K562 (cell line): Measurements from ENCODE around the gene HCRTR1. TPM values are rescaled to one million over a fixed set of nuclear protein-coding genes. Genes with fewer than 3 reads are reported as not detected.

Experiments used
- ATAC-seq: fragments of 200-7000 bp; cut with Tn5 transposase; 3 replicates; pipeline ENCODE4 v1.9.1; 2020; ENCODE audit warnings: moderate library complexity
- BruUV-seq: library from RNA; stranded (reverse); fragments of 400-500 nt; replicated peaks from 2 replicates; lab custom pipeline; 2021; lab: Mats Ljungman, UMichigan
- CTCF ChIA-PET: fragments of 300-600 bp; formaldehyde crosslinking; extraction: SDS; loops from one replicate; lab custom pipeline; 2021; ENCODE audit warnings: low intra/inter-chr PET ratio; lab: Yijun Ruan, JAX
- POLR2A ChIA-PET: fragments of 300-600, 350-650 bp; sonication (Branson Sonifier 250); formaldehyde crosslinking; extraction: SDS; loops from one replicate; lab custom pipeline; 2021; ENCODE audit warnings: antibody characterized with exemption, inconsistent platforms; lab: Yijun Ruan, JAX
- DNase-seq, 4 experiments: peaks; one replicate each; pipeline versions ENCODE4 v3.0.0 to v3.0.0-alpha.2; 2011 to 2018; ENCODE audit warnings: low spot score in 3 of 4, mixed read lengths in 3 of 4; ENCODE audit errors: extremely low read depth in 1 of 4
- FAIRE-seq: peaks from 2 replicates; lab custom pipeline; 2011; peaks lifted over from hg19 to GRCh38; lab: Jason Lieb, UNC
- H2AFZ ChIP-seq: 2 replicates; pipeline ENCODE4 v1.6.0; 2011; ENCODE audit warnings: low read depth, low read length, control low read depth, inconsistent platforms
- H3K27ac ChIP-seq: fragments of 200-600 bp; 3 replicates; pipeline ENCODE4 v1.8.0; 2011; ENCODE audit warnings: low read depth, mild to moderate bottlenecking, control low read depth, inconsistent platforms, low read length, moderate library complexity, mixed read lengths; ENCODE audit errors: extremely low read depth
- H3K27me3 ChIP-seq, 2 experiments: fragments of 300-600 bp in 1 of 2; 2 replicates in 1 of 2; 3 replicates in 1 of 2; pipeline versions ENCODE4 v1.6.0 to v1.8.0; 2011; ENCODE audit warnings: inconsistent platforms in 2 of 2, low read length in 2 of 2, mild to moderate bottlenecking in 1 of 2, mixed read lengths in 1 of 2, moderate library complexity in 1 of 2; ENCODE audit not compliant: control insufficient read depth in 2 of 2, insufficient read depth in 2 of 2
- H3K36me3 ChIP-seq: fragments of 300-600 bp; 3 replicates; pipeline ENCODE4 v1.8.0; 2011; ENCODE audit warnings: mild to moderate bottlenecking, low read length, inconsistent platforms; ENCODE audit not compliant: control insufficient read depth, insufficient read depth
- H3K4me1 ChIP-seq, 2 experiments: fragments of 200-600 bp in 1 of 2; replicated peaks in 1 of 2; 2 replicates in 1 of 2; 3 replicates in 1 of 2; pipeline versions ENCODE4 v1.5.1 to v1.8.0; 2011; ENCODE audit warnings: inconsistent platforms in 2 of 2, low read length in 2 of 2, mild to moderate bottlenecking in 1 of 2, mixed read lengths in 1 of 2, moderate library complexity in 1 of 2; ENCODE audit not compliant: control insufficient read depth in 2 of 2, insufficient read depth in 2 of 2
- H3K4me2 ChIP-seq: 2 replicates; pipeline ENCODE4 v1.6.1; 2011; ENCODE audit warnings: low read length, control low read depth, inconsistent platforms, mixed read lengths; ENCODE audit not compliant: insufficient read depth
- H3K4me3 ChIP-seq: fragments of 200-600 bp; sonication (generic), shearing (Covaris generic); 2 replicates; pipeline ENCODE4 v1.5.1; 2016; ENCODE audit warnings: control low read depth, inconsistent platforms
- H3K79me2 ChIP-seq: fragments of 200-600 bp; 3 replicates; pipeline ENCODE4 v1.8.0; 2011; ENCODE audit warnings: low read length, inconsistent platforms; ENCODE audit not compliant: control insufficient read depth, insufficient read depth
- H3K9ac ChIP-seq, 2 experiments: 2 replicates each; pipeline versions ENCODE4 v1.6.0 to v1.6.1; 2011; ENCODE audit warnings: low read depth in 2 of 2, low read length in 2 of 2, control low read depth in 1 of 2, inconsistent platforms in 1 of 2, mild to moderate bottlenecking in 1 of 2, mixed read lengths in 1 of 2; ENCODE audit not compliant: insufficient read depth in 1 of 2
- H3K9me1 ChIP-seq: one replicate; pipeline ENCODE4 v1.6.0; 2011; ENCODE audit warnings: inconsistent platforms, mild to moderate bottlenecking, low read length, moderate library complexity; ENCODE audit not compliant: control insufficient read depth, insufficient read depth
- H3K9me3 ChIP-seq: replicated peaks from 2 replicates; pipeline ENCODE4 v1.5.1; 2011; ENCODE audit warnings: low read depth, low read length, inconsistent platforms; ENCODE audit not compliant: control insufficient read depth, insufficient read depth
- H4K20me1 ChIP-seq: replicated peaks from 2 replicates; pipeline ENCODE4 v1.6.1; 2011; ENCODE audit warnings: low read length, inconsistent platforms, mixed read lengths; ENCODE audit not compliant: control insufficient read depth, insufficient read depth
- BHLHE40 ChIP-seq: IDR thresholded peaks from 2 replicates; pipeline ENCODE4 v1.6.1; 2011; ENCODE audit warnings: low read length, improper control_type of control experiment
- CAMTA2 ChIP-seq: fragments of 250-450 bp; sonication (Bioruptor Pico); conservative IDR thresholded peaks from 2 replicates; pipeline ENCODE4 v1.5.1; 2022
- CGGBP1 ChIP-seq: fragments of 250-450 bp; sonication (Bioruptor Pico); IDR thresholded peaks from 2 replicates; pipeline ENCODE4 v1.9.0; 2021; ENCODE audit warnings: mild to moderate bottlenecking
- CHD4 ChIP-seq: fragments of 200-600 bp; sonication (generic); IDR thresholded peaks from 3 replicates; pipeline ENCODE4 v1.6.1; 2012; ENCODE audit warnings: low read depth, mild to moderate bottlenecking, mixed read lengths, low read length, inconsistent platforms; ENCODE audit not compliant: insufficient read depth, insufficient replicate concordance, poor library complexity, severe bottlenecking
- CSDE1 ChIP-seq, 2 experiments: fragments of 450-650 bp; IDR thresholded peaks; 2 replicates each; pipeline ENCODE4 v1.6.1; 2016; ENCODE audit warnings: mild to moderate bottlenecking in 1 of 2
- NFIX ChIP-seq: fragments of 250-450 bp; sonication (Bioruptor Pico); IDR thresholded peaks from 2 replicates; pipeline ENCODE4 v1.4.0; 2020; ENCODE audit warnings: low read depth, mild to moderate bottlenecking, moderate library complexity
- ZNF143 ChIP-seq: sonication (generic); formaldehyde crosslinking; IDR thresholded peaks from 2 replicates; pipeline ENCODE4 v1.9.0; 2022; ENCODE audit warnings: mild to moderate bottlenecking, missing genetic modification reagents
- WGBS: fragments of 100-300 bp; shearing (Covaris generic); methylation state at CpG from one replicate; pipeline ENCODE4 v1.1.6; 2016; ENCODE audit warnings: low coverage, mixed read lengths; ENCODE audit not compliant: insufficient coverage; ENCODE audit errors: missing lambda C conversion rate; 5-methylcytosine and 5-hydroxymethylcytosine counted together
- in situ Hi-C: fragments of 300-500 bp; cut with MboI; formaldehyde crosslinking; loops from 4 replicates; pipeline ENCODE4 v1.15.0; 2018; ENCODE audit warnings: inconsistent platforms, mixed read lengths
- intact Hi-C: fragments of 100-400 bp; cut with micrococcal nuclease; formaldehyde crosslinking; loops from 2 replicates; pipeline ENCODE4 v1.14.2; 2022
- polyA plus RNA-seq, 8 experiments: library from polyadenylated mRNA; depleted of rRNA in 4 of 8; stranded (reverse) in 5 of 8; unstranded in 3 of 8; fragments of >200 nt; fragmentation: Nextera tagmentation in 2 of 8; fragmentation: Illumina TruSeq in 1 of 8; extraction: Ambion mirVana in 2 of 8; extraction: Trizol in 1 of 8; gene quantifications; 2 replicates each; pipeline versions ENCODE4 v1.2.1 to v1.2.3, GENCODE V29; 2011 to 2014; ENCODE audit warnings: inconsistent platforms in 1 of 8, missing spikeins in 1 of 8
- total RNA-seq, 7 experiments: library from RNA; depleted of rRNA in 6 of 7; stranded (reverse); fragments of >200 nt in 6 of 7; fragmentation: Illumina TruSeq in 2 of 7; extraction: Trizol in 2 of 7; gene quantifications; 2 replicates each; pipeline versions ENCODE4 v1.2.1 to v1.2.3, GENCODE V29; 2011 to 2021; ENCODE audit warnings: low replicate concordance in 1 of 7
- TF ChIP-seq, protein P1 (sequence below): fragments of 250-450 bp; sonication (Bioruptor Pico); IDR thresholded peaks from 2 replicates; pipeline ENCODE4 v1.5.0; 2021

The HCRTR1 gene
- total and polyA plus RNA-seq, 9 of the 15 experiments (the other 6 are each of a cell fraction or from before 2014, with no cell fraction given) = not detected

- H3K4me2 ChIP-seq = no peak overlapping the region
- POLR2A ChIA-PET = interaction anchor here (0.7 to 2.5 kb wide), 7 partner anchors 8 to 146 kb away, joined by 3 to 9 read pairs (median 3); no protein-coding TSS in a partner anchor
Observed at GRCh38 chr1:31642897-31643296, 25.4 kb downstream of the HCRTR1 start.

More at GRCh38 chr1:31642897-31643296, 25.4 kb downstream of the HCRTR1 start:
- TF ChIP-seq CGGBP1 (CRISPR knock-in tag) (no peak), CAMTA2 (no peak), ZNF143 (CRISPR knock-in tag) (no peak), NFIX (CRISPR knock-in tag) (no peak), CHD4 (no peak), BHLHE40 (no peak), CSDE1 (IDR thresholded peaks at IDR 0.05) (no peak)
- TF ChIP-seq, protein P1, sequence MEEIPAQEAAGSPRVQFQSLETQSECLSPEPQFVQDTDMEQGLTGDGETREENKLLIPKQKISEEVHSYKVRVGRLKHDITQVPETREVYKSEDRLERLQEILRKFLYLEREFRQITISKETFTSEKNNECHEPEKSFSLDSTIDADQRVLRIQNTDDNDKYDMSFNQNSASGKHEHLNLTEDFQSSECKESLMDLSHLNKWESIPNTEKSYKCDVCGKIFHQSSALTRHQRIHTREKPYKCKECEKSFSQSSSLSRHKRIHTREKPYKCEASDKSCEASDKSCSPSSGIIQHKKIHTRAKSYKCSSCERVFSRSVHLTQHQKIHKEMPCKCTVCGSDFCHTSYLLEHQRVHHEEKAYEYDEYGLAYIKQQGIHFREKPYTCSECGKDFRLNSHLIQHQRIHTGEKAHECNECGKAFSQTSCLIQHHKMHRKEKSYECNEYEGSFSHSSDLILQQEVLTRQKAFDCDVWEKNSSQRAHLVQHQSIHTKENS = no peak
- Histone ChIP-seq H3K4me1 (peaks cover 0 to 16% of the 10 kb centered on the region in 2 experiments; a peak in 3 of 5 replicates), H2AFZ (no peak overlapping the region), H3K9me1 (no peaks in the 10 kb centered on the region), H4K20me1 (no peaks in the 10 kb centered on the region; the same call in 1 of the 2 replicates), H3K9ac (no peak overlapping the region), H3K27ac (no peak overlapping the region), H3K79me2 (peaks cover 50% of the 10 kb centered on the region), H3K4me3 (no peak overlapping the region), H3K27me3 (no peaks in the 10 kb centered on the region), H3K36me3 (no peaks in the 10 kb centered on the region; the same call in 2 of the 3 replicates), H3K9me3 (no peaks in the 10 kb centered on the region)
- WGBS = 96% methylated on average over 3 of the region's 3 CpGs
- FAIRE-seq (no peak), DNase-seq (no peak), ATAC-seq (no peak)
- in situ Hi-C loops (no loop called here), intact Hi-C loops (loop anchor here (10.0 kb wide), 1 partner anchor 312 kb away; no protein-coding TSS in a partner anchor)
- BruUV-seq = no TSS peak
- CTCF ChIA-PET = no interaction called here
